ENCODE data around the gene RAG1. TPM values are rescaled to one million over a fixed set of nuclear protein-coding genes. Genes with fewer than 3 reads are reported as not detected.
A peak's percentile ranks its signal among the peaks of the same experiment; 100 is the strongest.

Gene RAG1
- polyA plus RNA-seq, 1 of the 3 experiments (the other 2 are of a cell fraction): 0.08 TPM

DNA sequence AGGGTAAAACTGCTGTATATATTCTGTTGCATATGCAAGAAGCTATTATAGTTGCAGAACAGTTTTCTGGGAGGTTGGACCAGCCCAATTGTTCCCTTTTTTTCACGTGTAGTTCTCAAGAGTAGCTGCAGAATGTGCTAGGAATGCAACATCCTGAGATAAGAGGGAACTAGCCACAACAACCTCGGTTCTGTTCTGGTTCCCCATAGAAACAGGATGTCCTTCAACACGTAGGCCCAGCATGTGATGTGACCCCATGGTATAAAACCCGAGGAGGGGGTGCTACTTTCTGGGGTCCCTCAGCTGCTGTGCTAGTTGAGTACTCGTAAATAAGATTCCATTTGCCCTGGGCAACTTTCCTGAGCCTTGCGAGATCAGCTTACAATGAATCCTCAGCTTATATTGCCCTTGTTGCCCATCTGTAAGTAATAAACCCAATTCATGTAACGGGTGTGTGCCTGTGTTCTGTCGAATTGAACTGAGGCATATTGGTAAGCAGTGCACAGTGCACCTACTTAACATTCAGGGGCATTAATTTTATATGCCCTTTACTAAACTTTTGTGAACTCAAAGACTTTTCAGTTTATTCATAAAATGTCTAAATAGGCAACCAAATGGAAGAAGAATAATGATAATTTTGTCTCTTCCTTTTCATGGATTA lies 34.7 kb upstream of the RAG1 start:
- no peak for TF ChIP-seq GABPA (IDR thresholded peaks at IDR 0.05; ENCODE audit: low read depth)
- TF ChIP-seq FOSL2 (IDR thresholded peaks at IDR 0.05; ENCODE audit: borderline replicate concordance, low read depth): no peak
- TF ChIP-seq NRF1 (IDR thresholded peaks at IDR 0.05; ENCODE audit: low read depth, low read length): no peak
- TF ChIP-seq PBX3 (IDR thresholded peaks at IDR 0.05): no peak
- TF ChIP-seq FOXJ3 (CRISPR knock-in tag; IDR thresholded peaks at IDR 0.05): peak; percentile 46; the same call in 1 of the 2 replicates
- TF ChIP-seq JUND (IDR thresholded peaks at IDR 0.05): no peak
- TF ChIP-seq ZBTB33 (IDR thresholded peaks at IDR 0.05; ENCODE audit: borderline replicate concordance, low read depth): no peak
- no peak for TF ChIP-seq FOXM1 (IDR thresholded peaks at IDR 0.05; ENCODE audit: low read depth)
- TF ChIP-seq NFIC (IDR thresholded peaks at IDR 0.05; ENCODE audit: borderline replicate concordance): no peak
- TF ChIP-seq CHD2 (IDR thresholded peaks at IDR 0.05; ENCODE audit: low read length, partially characterized antibody): no peak
- TF ChIP-seq YY1 (IDR thresholded peaks at IDR 0.05; ENCODE audit: low read depth): no peak
- TF ChIP-seq EP300 (IDR thresholded peaks at IDR 0.05; ENCODE audit: borderline replicate concordance in 1 of 2, low read depth in 1 of 2, low read length in 1 of 2): peak in 1 of 2 experiments; percentile 62; a peak in 1 of 4 replicates
- peak; percentile 37; the same call in 1 of the 2 replicates for TF ChIP-seq RCOR1 (IDR thresholded peaks at IDR 0.05; ENCODE audit: low read length)
- no peak for TF ChIP-seq SMC3 (IDR thresholded peaks at IDR 0.05; ENCODE audit: low read depth, low read length)
- no peak for TF ChIP-seq TEAD4 (IDR thresholded peaks at IDR 0.05; ENCODE audit: borderline replicate concordance, insufficient read depth)
- no peak for TF ChIP-seq CTCF (IDR thresholded peaks at IDR 0.05)
- TF ChIP-seq, protein P1, sequence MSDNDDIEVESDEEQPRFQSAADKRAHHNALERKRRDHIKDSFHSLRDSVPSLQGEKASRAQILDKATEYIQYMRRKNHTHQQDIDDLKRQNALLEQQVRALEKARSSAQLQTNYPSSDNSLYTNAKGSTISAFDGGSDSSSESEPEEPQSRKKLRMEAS (IDR thresholded peaks at IDR 0.05; ENCODE audit: low read depth): no peak
- no peak for TF ChIP-seq RAD21 (IDR thresholded peaks at IDR 0.05; ENCODE audit: low read length)
- TF ChIP-seq MXI1 (IDR thresholded peaks at IDR 0.05; ENCODE audit: low read depth, low read length): no peak
- 0 out of 2 replicates have a peak, but pooled peaks have one; percentile 24 for TF ChIP-seq TCF12 (IDR thresholded peaks at IDR 0.05)
- no peak for TF ChIP-seq ELF1 (IDR thresholded peaks at IDR 0.05)
- TF ChIP-seq IRF3 (IDR thresholded peaks at IDR 0.05; ENCODE audit: low read depth, low read length): no peak
- TF ChIP-seq EZH2phosphoT487 (IDR thresholded peaks at IDR 0.05; ENCODE audit: borderline replicate concordance, low read depth): no peak
- TF ChIP-seq SIN3A (IDR thresholded peaks at IDR 0.05; ENCODE audit: borderline replicate concordance, low read depth, low read length): no peak
- TF ChIP-seq TAF1 (IDR thresholded peaks at IDR 0.05; ENCODE audit: borderline replicate concordance, low read depth, low read length): no peak
- no peak for TF ChIP-seq POLR2AphosphoS5 (IDR thresholded peaks at IDR 0.05; ENCODE audit: low read depth, low read length)
- no peaks in the 10 kb centered on the region for H3K36me3 ChIP-seq (replicated peaks in 1 of 2; ENCODE audit: control insufficient read depth in 1 of 2, insufficient read depth in 2 of 2, low read length in 1 of 2)
- H3K4me1 ChIP-seq (ENCODE audit: control insufficient read depth in 1 of 2, insufficient read depth in 2 of 2, low read depth in 1 of 2, low read length in 1 of 2): peaks cover 0 to 13% of the 10 kb centered on the region in 2 experiments; a peak in 2 of 4 replicates
- H2AFZ ChIP-seq (ENCODE audit: low read depth): no peak overlapping the region
- no peak overlapping the region for H3K4me2 ChIP-seq
- H3K27ac ChIP-seq (ENCODE audit: low read depth in 2 of 2, low read length in 1 of 2): peak overlapping the region in 1 of 2 experiments; percentile 91; a peak in 2 of 4 replicates
- CTCF ChIA-PET: interaction anchor here (0.6 to 3.0 kb wide), 8 partner anchors 10 to 1107 kb away, joined by 3 to 18 read pairs (median 4); partner anchors contain the start of gene TRAF6
- H3K9ac ChIP-seq: no peak overlapping the region
- WGBS (ENCODE audit: low lambda C conversion rate): 21% methylated on average over 5 of the region's 8 CpGs
- no peaks in the 10 kb centered on the region for H4K20me1 ChIP-seq (ENCODE audit: insufficient read depth)
- no peaks in the 10 kb centered on the region for H3K9me2 ChIP-seq
- no peaks in the 10 kb centered on the region for H3K9me3 ChIP-seq
- no peaks in the 10 kb centered on the region for H3K27me3 ChIP-seq (ENCODE audit: insufficient read depth)
- H3K4me3 ChIP-seq (ENCODE audit: low read depth in 2 of 2, low read length in 1 of 2): no peak overlapping the region; a peak in 1 of 4 replicates
- H3F3A ChIP-seq (replicated peaks; ENCODE audit: insufficient read depth): no peaks in the 10 kb centered on the region
- peak; percentile 51 for DNase-seq
- no peaks in the 10 kb centered on the region for H3K79me2 ChIP-seq (ENCODE audit: insufficient read depth)
- POLR2A ChIA-PET: interaction anchor here (1.0 kb wide), 1 partner anchor 32 kb away, joined by 4 read pairs; no protein-coding TSS in a partner anchor

Data from SK-N-SH (cell line).